ENCODE results near the gene RAD51B. TPM values are rescaled to one million over a fixed set of nuclear protein-coding genes. Genes with fewer than 3 reads are reported as not detected.

The RAD51B gene
- total and polyA plus RNA-seq, 2 of the 13 experiments (the other 11 are each of a cell fraction or from before 2014, with no cell fraction given), result 7.0 to 9.5 TPM

- no peak for TF ChIP-seq NONO (IDR thresholded peaks at IDR 0.05)
- TF ChIP-seq NONO (CRISPR knock-in tag; conservative IDR thresholded peaks at IDR 0.05), result peak; percentile 9; the same call in 1 of the 2 replicates
- TF ChIP-seq MTA3 (CRISPR knock-in tag; IDR thresholded peaks at IDR 0.05), result no peak
- peak; percentile 72; the same call in 1 of the 2 replicates for TF ChIP-seq SOX5 (CRISPR knock-in tag; IDR thresholded peaks at IDR 0.05; ENCODE audit: borderline replicate concordance)
- peak; percentile 19 for TF ChIP-seq PATZ1 (CRISPR knock-in tag; IDR thresholded peaks at IDR 0.05)
- TF ChIP-seq DMAP1 (CRISPR knock-in tag; IDR thresholded peaks at IDR 0.05), result peak; percentile 65; the same call in 1 of the 2 replicates
- peak; percentile 77 for TF ChIP-seq ISL2 (CRISPR knock-in tag; IDR thresholded peaks at IDR 0.05)
- TF ChIP-seq EP300 (IDR thresholded peaks at IDR 0.05; ENCODE audit: low read depth in 2 of 2, low read length in 2 of 2), result peak in 1 of 2 experiments; percentile 86; a peak in 2 of 4 replicates
- peak; percentile 46; the same call in 1 of the 2 replicates for TF ChIP-seq EP300 (CRISPR knock-in tag; IDR thresholded peaks at IDR 0.05; ENCODE audit: borderline replicate concordance)
- TF ChIP-seq FOXJ3 (CRISPR knock-in tag; IDR thresholded peaks at IDR 0.05; ENCODE audit: borderline replicate concordance), result peak; percentile 63; the same call in 1 of the 2 replicates
- peak; percentile 37; the same call in 1 of the 2 replicates for TF ChIP-seq THAP11 (CRISPR knock-in tag; IDR thresholded peaks at IDR 0.05)
- TF ChIP-seq ZNF691 (CRISPR knock-in tag; IDR thresholded peaks at IDR 0.05; ENCODE audit: borderline replicate concordance, low read depth), result no peak
- TF ChIP-seq YEATS2 (CRISPR knock-in tag; IDR thresholded peaks at IDR 0.05; ENCODE audit: borderline replicate concordance), result 0 out of 2 replicates have a peak, but pooled peaks have one; percentile 19
- peak; percentile 92 for TF ChIP-seq GATAD2A (CRISPR knock-in tag; IDR thresholded peaks at IDR 0.05)
- TF ChIP-seq GLI4 (CRISPR knock-in tag; IDR thresholded peaks at IDR 0.05; ENCODE audit: borderline replicate concordance), result 0 out of 2 replicates have a peak, but pooled peaks have one; percentile 38
- TF ChIP-seq CREB1 (IDR thresholded peaks at IDR 0.05), result no peak
- peak; percentile 15; the same call in 1 of the 2 replicates for TF ChIP-seq CREB1 (CRISPR knock-in tag; IDR thresholded peaks at IDR 0.05)
- TF ChIP-seq ZNF629 (CRISPR knock-in tag; conservative IDR thresholded peaks at IDR 0.05), result 0 out of 2 replicates have a peak, but pooled peaks have one; percentile 6
- 0 out of 2 replicates have a peak, but pooled peaks have one; percentile 16 for TF ChIP-seq ZNF503 (CRISPR knock-in tag; IDR thresholded peaks at IDR 0.05)
- TF ChIP-seq ATF2 (CRISPR knock-in tag; IDR thresholded peaks at IDR 0.05), result peak; percentile 27; the same call in 1 of the 2 replicates
- no peak for TF ChIP-seq ZFYVE20 (CRISPR knock-in tag; IDR thresholded peaks at IDR 0.05; ENCODE audit: borderline replicate concordance, low read depth)
- TF ChIP-seq HMG20A (CRISPR knock-in tag; IDR thresholded peaks at IDR 0.05; ENCODE audit: borderline replicate concordance), result peak; percentile 80
- TF ChIP-seq ZNF777 (CRISPR knock-in tag; IDR thresholded peaks at IDR 0.05), result peak; percentile 82
- 0 out of 2 replicates have a peak, but pooled peaks have one; percentile 30 for TF ChIP-seq ZNF616 (CRISPR knock-in tag; IDR thresholded peaks at IDR 0.05; ENCODE audit: low read depth)
Observed at GRCh38 chr14:68598621-68599447, 779.3 kb downstream of the RAD51B start (continued).

Data from HepG2 (cell line).